SK-N-MC (cell line): ENCODE results near the gene PPM1M.
"Not testable (repeated sequence)": the region's sequence is repeated elsewhere in the genome, so short reads cannot be mapped to it uniquely, and the experiment has no call there.

ENCODE experiments used
- DNase-seq: peaks from one replicate; pipeline ENCODE4 v3.0.0-alpha.2; 2011; ENCODE audit warnings: low read depth, low spot score
- H3K27ac ChIP-seq: fragments of 200-600 bp; sonication (generic); 2 replicates; pipeline ENCODE4 v1.5.1; 2016; ENCODE audit warnings: mixed run types
- H3K36me3 ChIP-seq: fragments of 200-600 bp; sonication (generic); 2 replicates; pipeline ENCODE4 v1.6.1; 2017; ENCODE audit warnings: antibody characterized with exemption, low read length, mixed read lengths; ENCODE audit not compliant: insufficient read depth
- H3K4me3 ChIP-seq: fragments of 200-600 bp; sonication (generic); 2 replicates; pipeline ENCODE4 v1.5.1; 2016
- H3K9ac ChIP-seq: fragments of 200-600 bp; sonication (generic); 2 replicates; pipeline ENCODE4 v1.8.0; 2017; ENCODE audit warnings: mixed run types, mixed read lengths; ENCODE audit not compliant: insufficient read length
- H3K9me3 ChIP-seq: fragments of 200-600 bp; sonication (generic); 2 replicates; pipeline ENCODE4 v1.6.1; 2017; ENCODE audit warnings: low read depth, mild to moderate bottlenecking, antibody characterized with exemption, low read length, moderate library complexity, mixed read lengths
- EZH2 ChIP-seq: fragments of 200-600 bp; sonication (generic); IDR thresholded peaks from one replicate; pipeline ENCODE4 v1.6.1; 2017; ENCODE audit warnings: antibody characterized with exemption
- FOXP2 ChIP-seq: optimal IDR thresholded peaks from 2 replicates; pipeline ENCODE3; 2011; ENCODE audit warnings: mild to moderate bottlenecking, moderate library complexity; ENCODE audit not compliant: insufficient read depth; ENCODE audit errors: extremely low read length, control extremely low read depth
- POLR2AphosphoS5 ChIP-seq: IDR thresholded peaks from 2 replicates; pipeline ENCODE4 v1.6.1; 2012; ENCODE audit warnings: mild to moderate bottlenecking, low read depth, low read length, borderline replicate concordance

Gene PPM1M

DNA sequence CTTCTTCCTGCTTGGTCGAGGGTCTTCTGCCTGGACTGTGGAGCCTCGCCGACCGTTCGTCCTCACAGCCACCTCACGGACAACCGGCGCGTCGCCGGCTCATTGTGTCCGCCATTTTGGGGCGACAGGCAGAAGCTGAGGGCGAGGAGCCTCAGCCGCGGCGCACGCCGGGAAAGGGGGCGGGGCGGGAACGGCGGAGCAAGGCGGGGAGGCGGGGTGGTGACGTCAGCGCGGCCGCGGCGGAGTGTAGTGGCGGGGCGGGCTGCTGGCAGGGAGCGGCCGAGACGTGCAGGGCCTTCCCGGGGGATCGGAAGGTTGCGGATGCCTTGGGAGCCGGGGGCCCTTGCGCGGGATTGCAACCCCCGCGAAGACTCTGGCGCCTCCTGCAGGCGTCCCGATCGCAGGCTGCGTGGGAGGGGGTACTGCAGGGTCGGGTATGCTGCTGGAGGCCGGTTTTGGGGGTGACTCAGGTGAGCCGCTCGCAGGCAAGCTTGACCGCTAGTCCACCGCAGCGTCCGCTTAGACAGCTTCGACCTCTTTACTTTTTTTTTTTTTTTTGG lies 33.0 kb downstream of the PPM1M start, which contains the start of gene WDR82:
TSS of gene WDR82 (minus strand) at position 140 of the 560 bp plus-strand sequence. CDS start 288 bp downstream, outside the sequence.
- Histone ChIP-seq H3K27ac (peak within 1 kb of the TSS; percentile 88), H3K9me3 (no peaks in the 10 kb centered on the region), H3K36me3 (peaks cover 3% of the 10 kb centered on the region; the same call in 1 of the 2 replicates), H3K9ac (peak within 1 kb of the TSS; percentile 87), H3K4me3 (peak within 1 kb of the TSS; percentile 77)
- TF ChIP-seq POLR2AphosphoS5 (peak; percentile 95), EZH2 (no peak)
- peak; percentile 8 for DNase-seq

DNA sequence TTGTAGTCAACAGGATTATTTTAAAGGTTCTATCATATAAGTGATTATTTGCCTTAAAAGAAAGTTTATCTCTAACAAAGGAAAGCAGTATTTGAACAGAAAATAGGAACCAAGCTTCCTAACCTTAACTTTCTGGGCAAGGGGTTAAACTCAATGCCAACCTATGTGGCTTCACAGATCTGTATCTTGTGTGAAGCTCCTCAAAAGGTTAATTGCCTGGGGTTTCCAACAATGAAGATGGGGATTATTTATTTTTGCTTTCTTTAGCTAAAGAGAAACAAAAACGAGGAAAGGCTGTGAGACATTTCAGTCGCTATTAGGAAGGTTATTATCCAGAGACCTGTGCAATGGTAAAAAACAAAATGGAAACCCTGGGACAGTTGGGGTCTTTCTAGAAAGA lies 34.0 kb downstream of the PPM1M start:
- no peak for DNase-seq
- no peak for TF ChIP-seq POLR2AphosphoS5
- no peak for TF ChIP-seq EZH2
- TF ChIP-seq FOXP2: no peak
- peak overlapping the region; percentile 51 for H3K9ac ChIP-seq
- peak overlapping the region; percentile 88 for H3K27ac ChIP-seq
- H3K36me3 ChIP-seq: peaks cover 3% of the 10 kb centered on the region; the same call in 1 of the 2 replicates
- peak overlapping the region; percentile 77 for H3K4me3 ChIP-seq
- H3K9me3 ChIP-seq: no peaks in the 10 kb centered on the region

DNA sequence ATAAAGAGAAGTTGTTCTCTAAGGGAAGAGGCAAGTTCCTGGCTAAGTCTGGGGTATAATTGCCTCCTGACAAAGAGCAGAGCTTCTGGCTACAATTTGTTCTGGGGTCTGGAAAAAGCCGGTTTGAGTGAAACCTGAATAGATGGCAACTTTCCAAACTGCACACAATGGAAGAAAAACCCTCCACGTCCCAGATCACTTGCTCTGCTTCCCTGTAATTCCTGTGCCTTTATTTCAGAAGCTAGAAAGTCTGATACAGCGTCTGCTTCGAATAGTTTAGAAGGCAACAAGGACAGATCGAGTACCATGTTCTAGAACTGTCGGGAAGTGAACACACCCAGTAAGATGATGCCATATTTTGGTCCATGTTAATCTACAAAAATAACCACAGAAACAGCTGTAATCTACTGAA lies 34.5 kb downstream of the PPM1M start:
- H3K9ac ChIP-seq: peak overlapping the region; percentile 51
- H3K27ac ChIP-seq: peak overlapping the region; percentile 88
- no peak for TF ChIP-seq FOXP2
- TF ChIP-seq EZH2: no peak
- TF ChIP-seq POLR2AphosphoS5: no peak
- no peaks in the 10 kb centered on the region for H3K9me3 ChIP-seq
- peaks cover 3% of the 10 kb centered on the region; the same call in 1 of the 2 replicates for H3K36me3 ChIP-seq
- DNase-seq: peak; percentile 5
- H3K4me3 ChIP-seq: peak overlapping the region; percentile 18; the same call in 1 of the 2 replicates

GRCh38 chr3:52281981-52282801 lies 36.6 kb downstream of the PPM1M start:
- no peak overlapping the region for H3K4me3 ChIP-seq
- H3K9ac ChIP-seq: no peak overlapping the region
- no peak for DNase-seq
- H3K9me3 ChIP-seq: no peaks in the 10 kb centered on the region
- H3K27ac ChIP-seq: peak overlapping the region; percentile 54
- no peak for TF ChIP-seq POLR2AphosphoS5
- no peak for TF ChIP-seq EZH2
- no peak for TF ChIP-seq FOXP2
- no peaks in the 10 kb centered on the region for H3K36me3 ChIP-seq

GRCh38 chr3:52283306-52283705 lies 37.7 kb downstream of the PPM1M start:
- no peak for DNase-seq
- Histone ChIP-seq H3K4me3 (no peak overlapping the region), H3K9me3 (no peaks in the 10 kb centered on the region), H3K27ac (0 out of 2 replicates have a peak overlapping the region, but pooled peaks have one; percentile 57), H3K36me3 (no peaks in the 10 kb centered on the region), H3K9ac (no peak overlapping the region)
- TF ChIP-seq POLR2AphosphoS5 (no peak), EZH2 (no peak), FOXP2 (no peak)

DNA sequence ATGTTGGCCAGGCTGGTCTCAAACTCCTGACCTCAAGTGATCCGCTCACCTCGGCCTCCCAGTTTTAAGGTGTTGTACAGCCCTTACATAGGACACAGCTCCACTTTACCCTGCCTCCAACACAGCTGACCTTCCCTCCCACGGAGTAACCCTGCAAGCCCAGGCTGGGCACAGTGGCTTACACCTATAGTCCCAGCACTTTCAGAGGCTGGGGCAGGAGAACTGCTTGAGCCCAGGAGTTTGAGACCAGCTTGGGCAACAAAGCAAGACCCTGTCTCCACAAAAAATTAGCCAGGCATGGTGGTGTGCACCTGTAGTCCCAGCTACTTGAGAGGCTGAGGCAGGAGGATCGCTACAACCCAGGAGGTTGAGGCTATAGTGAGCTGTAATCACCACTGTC lies 38.5 kb downstream of the PPM1M start:
- H3K36me3 ChIP-seq, H3K27ac ChIP-seq, H3K9ac ChIP-seq, H3K9me3 ChIP-seq, DNase-seq, H3K4me3 ChIP-seq: not testable (repeated sequence)

DNA sequence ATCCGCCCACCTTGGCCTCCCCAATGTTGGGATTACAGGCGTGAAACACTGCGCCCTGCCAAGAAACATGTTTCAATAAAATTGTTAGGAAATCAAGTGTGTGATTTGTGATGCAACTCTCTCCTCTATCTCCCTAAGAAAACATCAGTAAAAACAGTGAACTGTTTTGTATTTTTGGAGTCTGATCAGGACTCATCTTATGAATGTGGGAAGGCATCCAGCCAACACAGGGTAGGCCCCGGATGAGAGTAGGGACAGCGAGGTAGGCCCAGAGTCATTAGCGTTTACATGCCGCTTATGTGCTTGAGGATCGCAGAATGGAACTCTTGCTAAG lies 41.2 kb downstream of the PPM1M start:
- no peak overlapping the region for H3K27ac ChIP-seq
- TF ChIP-seq EZH2 (no peak), FOXP2 (no peak), POLR2AphosphoS5 (no peak)

GRCh38 chr3:52288674-52289073 lies 43.1 kb downstream of the PPM1M start:
- no peak for DNase-seq
- Histone ChIP-seq H3K9ac (peak overlapping the region; percentile 90), H3K27ac (no peak overlapping the region), H3K4me3 (peak overlapping the region; percentile 87), H3K36me3 (no peaks in the 10 kb centered on the region), H3K9me3 (no peaks in the 10 kb centered on the region)
- no peak for TF ChIP-seq FOXP2
- no peak for TF ChIP-seq POLR2AphosphoS5
- TF ChIP-seq EZH2: no peak

More for the DNA sequence above, 41.2 kb downstream of the PPM1M start:
- Histone ChIP-seq H3K36me3 (no peaks in the 10 kb centered on the region), H3K9ac (peak overlapping the region; percentile 90), H3K9me3 (no peaks in the 10 kb centered on the region), H3K4me3 (peak overlapping the region; percentile 87)
- no peak for DNase-seq

- Histone ChIP-seq H3K27ac (no peak overlapping the region), H3K4me3 (no peak overlapping the region), H3K36me3 (no peaks in the 10 kb centered on the region), H3K9ac (no peak overlapping the region), H3K9me3 (no peaks in the 10 kb centered on the region)
- TF ChIP-seq EZH2 (no peak), FOXP2 (no peak), POLR2AphosphoS5 (no peak)
- DNase-seq: no peak
These were observed 43.8 kb downstream of the PPM1M start for GRCh38 chr3:52289338-52289746.
